ENCODE data around the gene WDR81.

DNA sequence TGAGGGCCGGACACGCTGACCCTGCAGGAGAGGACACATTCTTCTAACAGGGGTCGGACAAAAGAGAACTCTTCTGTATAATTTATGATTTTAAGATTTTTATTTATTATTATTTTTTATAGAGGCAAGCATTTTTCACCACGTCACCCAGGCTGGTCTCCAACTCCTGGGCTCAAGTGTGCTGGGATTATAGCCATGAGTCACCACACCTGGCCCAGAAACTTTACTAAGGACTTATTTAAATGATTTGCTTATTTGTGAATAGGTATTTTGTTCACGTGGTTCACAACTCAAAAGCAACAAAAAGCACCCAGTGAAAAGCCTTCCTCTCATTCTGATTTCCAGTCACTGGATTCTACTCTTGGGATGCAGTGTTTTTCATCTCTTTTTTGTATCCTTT lies 35.0 kb downstream of the WDR81 start:
- no peak for TF ChIP-seq ZC3H10 (CRISPR knock-in tag; IDR thresholded peaks at IDR 0.05)
- TF ChIP-seq TOX (CRISPR knock-in tag; IDR thresholded peaks at IDR 0.05; ENCODE audit: borderline replicate concordance), result no peak
- no peak for TF ChIP-seq ARNTL (CRISPR knock-in tag; IDR thresholded peaks at IDR 0.05; ENCODE audit: borderline replicate concordance, low read depth)
- no peak for TF ChIP-seq ZNF70 (CRISPR knock-in tag; IDR thresholded peaks at IDR 0.05)
- no peak for TF ChIP-seq ZFP30 (CRISPR knock-in tag; IDR thresholded peaks at IDR 0.05)
- TF ChIP-seq PATZ1 (CRISPR knock-in tag; IDR thresholded peaks at IDR 0.05; ENCODE audit: borderline replicate concordance), result no peak

Data from SK-N-SH treated with all-trans-retinoic acid at 6 μM for 48 hours (cell line).